Sigmoid colon (tissue), 4 donors: ENCODE data around the gene PCDH15.

Source experiments
- EP300 ChIP-seq, 4 donors: sonication (generic); formaldehyde crosslinking; IDR thresholded peaks; one replicate each; pipeline ENCODE4 v1.6.1; 2017; ENCODE audit warnings: antibody characterized with exemption in 4 of 4
- POLR2A ChIP-seq, 2 donors: fragments of 450-650 bp; IDR thresholded peaks; one replicate each; pipeline ENCODE4 v1.6.1; 2016; ENCODE audit warnings: antibody characterized with exemption in 2 of 2, mild to moderate bottlenecking in 2 of 2, moderate library complexity in 2 of 2
- TF ChIP-seq, protein P1 (sequence below), 4 experiments: fragments of 450-650 bp in 3 of 4; fragments of 200-600 bp in 1 of 4; IDR thresholded peaks; one replicate each; pipeline ENCODE4 v1.5.1; 2016 to 2019; ENCODE audit warnings: antibody characterized with exemption in 4 of 4, mild to moderate bottlenecking in 3 of 4, moderate library complexity in 2 of 4

- TF ChIP-seq POLR2A (IDR thresholded peaks at IDR 0.05), result no peak
- TF ChIP-seq, protein P1, sequence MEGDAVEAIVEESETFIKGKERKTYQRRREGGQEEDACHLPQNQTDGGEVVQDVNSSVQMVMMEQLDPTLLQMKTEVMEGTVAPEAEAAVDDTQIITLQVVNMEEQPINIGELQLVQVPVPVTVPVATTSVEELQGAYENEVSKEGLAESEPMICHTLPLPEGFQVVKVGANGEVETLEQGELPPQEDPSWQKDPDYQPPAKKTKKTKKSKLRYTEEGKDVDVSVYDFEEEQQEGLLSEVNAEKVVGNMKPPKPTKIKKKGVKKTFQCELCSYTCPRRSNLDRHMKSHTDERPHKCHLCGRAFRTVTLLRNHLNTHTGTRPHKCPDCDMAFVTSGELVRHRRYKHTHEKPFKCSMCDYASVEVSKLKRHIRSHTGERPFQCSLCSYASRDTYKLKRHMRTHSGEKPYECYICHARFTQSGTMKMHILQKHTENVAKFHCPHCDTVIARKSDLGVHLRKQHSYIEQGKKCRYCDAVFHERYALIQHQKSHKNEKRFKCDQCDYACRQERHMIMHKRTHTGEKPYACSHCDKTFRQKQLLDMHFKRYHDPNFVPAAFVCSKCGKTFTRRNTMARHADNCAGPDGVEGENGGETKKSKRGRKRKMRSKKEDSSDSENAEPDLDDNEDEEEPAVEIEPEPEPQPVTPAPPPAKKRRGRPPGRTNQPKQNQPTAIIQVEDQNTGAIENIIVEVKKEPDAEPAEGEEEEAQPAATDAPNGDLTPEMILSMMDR (IDR thresholded peaks at IDR 0.05), result no peak
- no peak for TF ChIP-seq EP300 (IDR thresholded peaks at IDR 0.05)
These were observed 465.7 kb downstream of the PCDH15 start for GRCh38 chr10:54335296-54335695.
